ENCODE results near the gene ADCY5.

Gene ADCY5

DNA sequence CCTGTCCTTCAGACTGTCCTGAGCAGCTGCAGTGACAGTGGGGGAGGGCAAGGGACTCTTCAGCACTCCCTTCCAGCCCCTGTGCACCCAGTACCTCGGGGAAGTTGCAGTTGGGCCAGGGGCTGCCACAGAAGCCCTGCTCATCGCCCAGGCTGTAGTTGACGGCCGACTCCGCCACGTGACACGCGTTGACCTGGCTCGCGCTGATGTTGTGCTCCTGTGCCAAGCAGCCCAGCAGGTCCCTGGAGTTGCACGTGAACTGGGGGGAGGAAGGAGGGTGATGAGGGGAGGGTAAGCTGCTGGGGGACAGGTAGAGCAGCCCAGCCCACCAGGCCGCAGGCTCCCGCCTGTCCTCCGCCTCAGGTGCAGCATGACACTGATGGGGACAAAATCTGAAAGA lies 145.9 kb downstream of the ADCY5 start:
- DNase-seq (ENCODE audit: low read depth, low spot score): no peak

DNA sequence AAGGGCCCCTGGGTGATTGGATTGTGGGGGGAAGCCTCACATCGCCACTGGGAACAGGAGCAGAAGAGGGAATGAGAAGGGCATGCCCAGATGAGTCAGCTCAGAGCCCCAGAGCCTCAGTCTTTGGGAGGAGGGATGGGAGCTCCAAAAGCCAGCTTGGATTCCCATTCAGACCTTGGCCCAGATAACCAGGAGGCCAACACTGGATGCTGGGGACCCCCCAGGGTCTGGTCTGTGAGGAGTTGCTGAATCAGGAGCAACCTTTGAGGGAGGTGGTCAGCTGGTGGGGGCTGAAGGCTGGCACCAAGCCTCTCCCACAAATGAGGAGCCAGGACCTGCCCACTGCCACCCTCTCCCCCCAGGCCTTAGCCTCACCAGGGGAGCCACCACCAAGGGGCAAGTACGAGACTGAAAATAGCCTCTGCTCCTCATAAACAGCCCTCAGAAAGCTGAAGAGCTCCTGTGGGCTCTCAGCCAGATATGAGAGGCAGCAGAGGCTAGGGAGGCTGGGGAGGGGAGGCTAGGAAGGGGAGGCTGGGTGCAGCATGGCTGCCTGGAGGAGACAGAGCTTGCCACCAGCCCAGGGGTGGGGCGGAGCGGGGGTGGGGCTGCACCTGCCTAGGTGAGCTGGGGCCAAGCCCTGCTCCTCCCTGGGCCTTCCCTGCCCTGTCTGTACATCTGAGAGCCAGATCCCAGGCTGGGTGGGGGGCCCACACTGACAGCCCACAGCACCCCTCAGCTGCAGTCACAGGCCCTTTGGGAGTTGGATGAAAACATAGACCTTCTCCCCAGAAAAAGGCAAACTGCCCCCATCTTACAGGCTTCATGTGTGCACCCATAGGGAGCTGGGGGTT lies 147.3 kb downstream of the ADCY5 start:
- DNase-seq (ENCODE audit: low read depth, low spot score): no peak

GRCh38 chr3:123300583-123300982 lies 148.3 kb downstream of the ADCY5 start:
- no peak for DNase-seq (ENCODE audit: low read depth, low spot score)

DNA sequence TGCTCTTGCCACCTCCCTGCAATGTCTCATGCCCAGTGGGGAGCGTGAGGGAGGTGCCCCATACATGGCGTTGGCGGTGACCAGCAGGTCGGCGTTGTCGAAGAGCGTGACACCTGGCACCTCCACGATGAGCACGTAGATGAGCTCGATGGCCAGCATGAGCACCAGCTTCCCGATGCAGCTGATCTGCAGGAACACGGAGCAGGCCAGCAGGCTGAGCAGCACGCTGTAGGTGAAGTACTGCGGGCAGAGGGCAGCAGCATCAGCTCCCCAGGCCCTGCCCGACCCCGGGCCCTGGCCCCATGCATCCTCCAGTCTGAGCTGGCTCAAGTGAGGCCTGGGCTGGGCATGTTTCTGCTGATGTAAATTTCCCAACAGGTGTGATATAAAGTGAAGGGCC lies 148.8 kb downstream of the ADCY5 start:
- no peak for DNase-seq (ENCODE audit: low read depth, low spot score)

DNA sequence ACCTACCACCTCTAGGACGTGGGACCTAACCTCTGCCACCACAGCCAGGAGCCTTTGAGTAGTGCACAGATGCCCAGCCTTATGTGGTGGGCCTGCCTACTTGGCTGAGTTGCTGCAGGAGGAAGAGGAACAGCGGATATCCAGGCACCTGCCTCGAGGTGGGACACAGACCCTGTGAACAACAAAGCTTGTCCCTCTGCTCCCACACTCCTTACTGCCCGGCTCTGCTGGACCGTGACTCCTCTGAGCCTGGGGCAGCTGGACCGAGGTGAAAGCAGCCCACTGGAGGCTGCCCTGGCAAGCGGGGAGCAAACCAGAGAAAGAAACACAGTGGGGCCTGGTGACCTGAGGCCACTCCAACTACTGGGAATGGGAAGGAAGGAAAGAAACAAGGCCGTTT lies 149.3 kb downstream of the ADCY5 start:
- no peak for DNase-seq (ENCODE audit: low read depth, low spot score)

- DNase-seq (ENCODE audit: low read depth, low spot score): no peak
Measured at GRCh38 chr3:123298903-123299302, 150.0 kb downstream of the ADCY5 start.

GRCh38 chr3:123297627-123297899 lies 151.3 kb downstream of the ADCY5 start:
- no peak for DNase-seq (ENCODE audit: low read depth, low spot score)

DNA sequence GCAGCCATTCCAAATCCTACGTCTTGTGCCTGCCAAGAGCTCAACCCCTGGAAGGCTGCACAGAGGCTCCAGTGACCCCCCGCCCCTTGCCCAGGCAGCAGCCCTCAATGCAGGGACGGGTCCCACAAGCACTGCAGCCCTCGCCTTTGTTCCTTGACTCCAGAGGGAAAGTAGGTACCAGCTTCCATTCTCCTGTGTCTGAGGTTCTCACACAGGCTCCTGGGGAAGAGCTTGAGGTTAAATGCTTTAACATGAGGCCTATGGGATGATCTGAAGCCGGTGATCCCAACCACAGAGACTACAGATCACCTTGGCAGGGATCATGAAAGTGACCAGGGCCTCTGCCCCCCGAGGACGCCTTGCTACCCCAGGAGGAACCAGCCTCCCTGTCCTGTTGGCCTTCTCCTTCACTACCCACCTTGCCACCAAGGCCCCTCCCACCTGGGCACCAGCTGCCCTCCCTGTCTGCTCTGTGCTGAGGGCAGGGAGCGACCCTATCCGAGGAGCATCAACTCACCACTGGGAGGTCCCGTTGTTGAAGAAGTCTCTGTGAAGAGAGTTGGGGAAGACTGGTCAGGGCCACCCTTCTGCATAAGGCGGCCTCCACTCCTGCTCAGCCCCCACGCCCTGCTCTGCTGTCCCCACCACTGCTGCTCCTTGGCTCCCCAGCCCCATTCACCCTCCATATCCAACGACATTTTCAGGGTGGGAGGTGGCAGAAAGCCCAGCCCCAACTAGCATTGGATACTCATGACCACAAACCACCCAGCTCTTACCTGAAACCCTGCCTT lies 151.9 kb downstream of the ADCY5 start:
- no peak for DNase-seq (ENCODE audit: low read depth, low spot score)

DNA sequence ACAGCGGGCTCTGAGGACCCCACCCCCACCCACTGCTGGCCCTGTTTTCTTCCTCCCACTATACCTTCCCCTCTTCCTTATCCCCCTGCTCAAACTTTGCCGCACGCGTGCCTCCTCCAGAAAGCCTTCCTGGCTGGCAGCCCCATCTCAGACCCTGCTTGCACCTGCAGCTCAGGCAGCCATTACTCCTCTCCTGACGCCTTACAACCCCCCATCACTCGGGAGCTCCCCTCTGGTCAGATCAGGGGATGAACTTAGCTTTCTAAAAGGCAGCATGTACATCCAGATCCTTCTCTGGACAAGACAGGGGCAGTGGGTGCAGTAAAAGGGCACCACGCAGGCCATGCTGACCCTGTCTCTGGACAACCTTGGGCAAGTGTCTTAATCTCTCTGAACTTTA lies 152.6 kb downstream of the ADCY5 start:
- no peak for DNase-seq (ENCODE audit: low read depth, low spot score)

DNA sequence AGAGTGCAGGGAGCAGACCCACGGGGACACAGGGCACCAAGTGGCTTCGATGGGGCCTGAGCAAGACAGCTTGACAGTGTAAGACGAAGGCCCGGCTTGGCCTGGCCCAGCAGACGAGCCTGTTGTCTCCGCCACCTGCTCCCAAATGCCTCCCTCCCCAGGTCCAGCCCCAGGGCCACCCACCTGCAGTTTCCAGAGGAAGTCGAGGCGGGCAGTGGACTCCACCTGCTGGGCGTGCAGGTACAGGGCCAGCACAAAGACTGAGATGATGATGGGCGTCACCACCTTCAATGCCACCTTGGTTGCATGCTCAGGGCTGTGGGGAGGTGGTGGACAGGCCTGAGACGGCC lies 153.0 kb downstream of the ADCY5 start:
- DNase-seq (ENCODE audit: low read depth, low spot score): no peak

DNA sequence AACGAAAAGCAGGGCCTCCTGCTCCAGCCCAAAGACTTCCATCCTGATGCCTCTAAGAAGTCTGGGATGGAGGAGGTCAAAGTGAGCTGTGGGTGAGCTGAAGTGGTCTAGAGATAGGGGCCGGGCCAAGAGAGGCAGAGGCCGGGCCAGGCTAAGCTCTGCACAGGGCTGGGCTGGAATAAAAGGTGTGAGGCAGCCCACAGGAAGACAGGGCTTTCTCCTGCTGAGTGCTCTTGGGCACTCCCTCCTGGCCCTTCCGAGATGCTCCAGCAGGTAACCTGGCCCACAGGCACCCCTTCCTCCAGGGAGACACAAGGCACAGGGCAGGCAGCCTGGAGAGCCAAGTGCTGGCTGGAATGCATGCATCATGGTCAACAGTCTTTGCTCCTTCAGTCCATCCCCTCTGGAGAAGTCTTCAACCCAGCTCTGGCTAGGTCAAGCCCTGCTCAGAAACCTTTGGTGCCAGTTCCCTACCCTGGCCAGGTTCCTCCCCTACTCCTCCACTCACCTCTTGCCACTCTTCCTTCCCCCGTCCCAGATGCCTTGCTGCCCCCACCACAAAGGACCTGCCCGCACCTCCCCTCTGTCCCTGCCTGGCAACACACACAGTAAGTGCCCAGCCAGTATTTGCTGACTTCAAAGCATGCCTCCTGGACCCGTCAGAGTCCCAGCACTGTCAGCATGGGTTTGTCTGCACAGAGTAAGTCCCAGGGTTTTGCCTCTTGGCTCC lies 153.6 kb downstream of the ADCY5 start:
- DNase-seq (ENCODE audit: low read depth, low spot score): no peak

GRCh38 chr3:123294296-123294938 lies 154.5 kb downstream of the ADCY5 start:
- DNase-seq (ENCODE audit: low read depth, low spot score): no peak

DNA sequence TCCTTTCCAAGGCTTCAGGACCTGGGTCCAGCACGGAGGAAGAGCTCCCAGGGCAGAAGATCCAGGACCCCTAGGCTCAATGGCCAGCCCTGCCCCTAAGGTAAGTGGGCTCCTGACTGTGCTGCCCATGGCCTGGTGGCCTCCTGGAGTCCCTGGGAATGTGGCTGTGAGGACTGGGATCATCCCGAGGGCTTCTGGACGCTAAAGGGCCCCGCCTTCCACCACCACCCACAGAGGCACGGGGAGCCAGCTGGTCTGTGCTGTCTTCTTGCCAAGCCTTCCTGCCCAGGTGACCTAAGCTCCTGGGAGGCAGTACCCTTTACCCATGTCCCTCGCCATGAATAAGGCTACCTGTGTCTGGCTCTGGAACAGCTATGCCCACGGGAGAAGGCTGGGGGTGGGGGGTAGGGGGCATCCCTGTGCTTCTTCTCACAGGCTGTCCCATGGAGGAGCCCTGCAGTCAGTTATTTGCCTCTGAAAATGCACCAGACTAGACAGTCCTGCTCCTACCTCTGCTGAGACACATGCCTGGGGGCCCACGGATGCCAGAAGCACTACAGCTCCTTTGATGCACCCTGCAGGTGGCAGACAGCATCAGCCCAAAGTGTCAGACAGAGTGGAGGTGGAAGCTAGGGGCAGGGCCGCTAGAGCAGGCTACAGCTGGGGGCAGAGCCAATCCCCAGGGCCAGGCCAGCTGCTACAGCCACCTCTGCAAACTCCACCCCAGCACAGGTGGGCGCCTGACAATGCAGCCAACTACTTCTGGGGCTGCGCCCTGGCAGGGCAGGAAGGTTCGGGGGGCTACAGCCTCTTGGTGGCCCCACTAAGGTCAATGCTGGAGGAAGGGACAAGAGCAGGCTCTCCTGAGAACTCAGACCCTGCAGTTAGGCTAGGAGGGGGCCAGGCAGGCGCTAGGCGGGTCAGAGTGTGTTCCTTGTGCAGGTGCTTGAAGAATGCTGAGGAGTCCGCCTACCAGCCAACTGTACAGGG lies 156.3 kb downstream of the ADCY5 start:
- no peak for DNase-seq (ENCODE audit: low read depth, low spot score)

DNA sequence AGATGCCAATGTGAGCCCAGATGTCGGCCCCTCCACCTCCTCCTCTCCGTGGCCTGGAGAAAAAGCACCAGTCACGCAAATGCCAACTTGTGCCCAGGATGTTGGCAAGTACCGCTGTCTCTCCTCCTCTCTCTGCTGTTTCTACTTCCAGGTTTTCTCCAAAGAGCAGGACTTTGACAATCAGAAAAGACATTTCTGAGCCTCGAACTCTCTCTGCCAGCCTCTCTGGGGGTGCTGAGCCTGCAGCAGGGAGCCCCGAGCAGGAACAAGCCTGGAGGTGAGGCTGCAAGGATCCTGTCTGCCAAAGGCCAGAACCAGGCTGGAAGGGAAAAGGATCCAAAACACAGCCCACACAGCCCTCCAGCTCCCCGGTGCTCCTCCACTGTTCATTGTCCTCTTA lies 157.5 kb downstream of the ADCY5 start:
- no peak for DNase-seq (ENCODE audit: low read depth, low spot score)

DNA sequence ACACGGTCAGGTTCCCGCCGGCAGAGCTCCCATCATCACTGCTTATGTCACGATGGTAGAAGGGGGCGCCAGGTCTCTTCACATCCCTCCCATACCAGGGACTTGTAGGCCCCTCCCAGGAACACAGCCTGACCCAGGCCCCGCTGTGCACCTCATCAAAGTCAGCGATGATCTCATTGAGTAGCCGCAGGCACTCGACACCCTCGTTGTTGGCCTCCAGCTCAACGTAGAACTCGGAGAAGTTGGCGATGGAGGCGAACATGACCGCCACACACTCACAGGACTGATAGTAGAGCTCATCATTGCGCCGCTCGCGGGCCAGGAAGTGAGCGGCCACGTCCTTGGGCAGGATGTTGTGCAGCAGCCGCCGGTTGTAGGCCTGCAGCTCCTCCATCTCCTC lies 157.9 kb downstream of the ADCY5 start:
- no peak for DNase-seq (ENCODE audit: low read depth, low spot score)

- DNase-seq (ENCODE audit: low read depth, low spot score): no peak
Measured at GRCh38 chr3:123290107-123290930, 158.6 kb downstream of the ADCY5 start.

- DNase-seq (ENCODE audit: low read depth, low spot score): no peak
Measured at GRCh38 chr3:123289391-123290106, 159.3 kb downstream of the ADCY5 start.

DNA sequence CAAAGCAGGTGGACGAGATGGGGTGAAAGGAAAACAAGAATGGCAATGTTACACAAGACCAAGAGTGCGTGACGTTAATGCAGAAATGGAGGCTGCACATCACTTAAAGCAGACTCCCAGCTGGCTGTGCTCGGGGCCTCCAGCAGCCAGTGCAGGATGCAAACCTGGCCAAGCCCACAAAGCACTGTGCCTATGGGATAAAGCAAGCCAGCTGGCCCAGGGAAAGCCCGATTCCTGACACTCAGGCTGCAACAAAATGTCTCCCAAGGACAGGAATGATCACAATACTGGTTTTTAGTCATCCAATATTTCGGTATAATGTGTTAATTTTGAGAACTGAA lies 161.0 kb downstream of the ADCY5 start:
- DNase-seq (ENCODE audit: low read depth, low spot score): no peak
